Measurements from ENCODE around the gene TCEA3.

TCEA3 gene

DNA sequence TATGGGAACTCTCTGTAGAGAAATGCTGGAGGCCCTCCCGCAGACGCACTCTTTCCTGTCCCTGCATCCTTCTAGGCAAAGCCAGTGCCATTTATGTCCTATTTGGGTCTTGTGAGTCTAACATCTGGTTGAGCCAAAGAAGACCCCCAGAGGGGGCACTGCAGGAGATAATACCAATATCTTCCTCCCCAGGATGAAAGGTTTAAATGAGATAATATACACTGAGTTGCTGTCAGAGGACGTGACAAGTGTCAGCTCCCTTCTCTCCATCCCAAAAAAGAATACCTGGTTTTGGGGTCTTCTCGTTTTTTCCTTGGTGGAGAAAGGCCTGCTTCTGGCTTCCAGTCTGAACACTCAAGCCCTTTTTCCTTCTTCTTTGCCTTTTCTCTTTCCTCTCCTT lies 7.6 kb downstream of the TCEA3 start:
- no peaks in the 10 kb centered on the region for H3K27me3 ChIP-seq (ENCODE audit: insufficient read depth, poor library complexity, severe bottlenecking)

GRCh38 chr1:23408797-23409290 lies 15.7 kb downstream of the TCEA3 start:
- no peak for TF ChIP-seq POLR2AphosphoS5 (IDR thresholded peaks at IDR 0.05; ENCODE audit: low read depth)
- no peak for TF ChIP-seq CTCF (IDR thresholded peaks at IDR 0.05; ENCODE audit: insufficient read depth, low read length)
- Histone ChIP-seq H3K27me3 (ENCODE audit: insufficient read depth, poor library complexity, severe bottlenecking) (no peaks in the 10 kb centered on the region), H3K27ac (replicated peaks) (no peak overlapping the region), H3K4me3 (replicated peaks; ENCODE audit: insufficient read depth, low read length) (no peak overlapping the region)
- DNase-seq (ENCODE audit: low read depth in 1 of 2, low spot score in 1 of 2): no peak

More for the DNA sequence above, 7.6 kb downstream of the TCEA3 start:
- no peak for DNase-seq (ENCODE audit: low read depth in 1 of 2, low spot score in 1 of 2)
- no peak for TF ChIP-seq POLR2AphosphoS5 (IDR thresholded peaks at IDR 0.05; ENCODE audit: low read depth)
- no peak for TF ChIP-seq CTCF (IDR thresholded peaks at IDR 0.05; ENCODE audit: insufficient read depth, low read length)
- TF ChIP-seq SPI1 (IDR thresholded peaks at IDR 0.05; ENCODE audit: borderline replicate concordance, low read depth): no peak
- TF ChIP-seq GABPA (IDR thresholded peaks at IDR 0.05; ENCODE audit: low read depth): no peak
- TF ChIP-seq, protein P1, sequence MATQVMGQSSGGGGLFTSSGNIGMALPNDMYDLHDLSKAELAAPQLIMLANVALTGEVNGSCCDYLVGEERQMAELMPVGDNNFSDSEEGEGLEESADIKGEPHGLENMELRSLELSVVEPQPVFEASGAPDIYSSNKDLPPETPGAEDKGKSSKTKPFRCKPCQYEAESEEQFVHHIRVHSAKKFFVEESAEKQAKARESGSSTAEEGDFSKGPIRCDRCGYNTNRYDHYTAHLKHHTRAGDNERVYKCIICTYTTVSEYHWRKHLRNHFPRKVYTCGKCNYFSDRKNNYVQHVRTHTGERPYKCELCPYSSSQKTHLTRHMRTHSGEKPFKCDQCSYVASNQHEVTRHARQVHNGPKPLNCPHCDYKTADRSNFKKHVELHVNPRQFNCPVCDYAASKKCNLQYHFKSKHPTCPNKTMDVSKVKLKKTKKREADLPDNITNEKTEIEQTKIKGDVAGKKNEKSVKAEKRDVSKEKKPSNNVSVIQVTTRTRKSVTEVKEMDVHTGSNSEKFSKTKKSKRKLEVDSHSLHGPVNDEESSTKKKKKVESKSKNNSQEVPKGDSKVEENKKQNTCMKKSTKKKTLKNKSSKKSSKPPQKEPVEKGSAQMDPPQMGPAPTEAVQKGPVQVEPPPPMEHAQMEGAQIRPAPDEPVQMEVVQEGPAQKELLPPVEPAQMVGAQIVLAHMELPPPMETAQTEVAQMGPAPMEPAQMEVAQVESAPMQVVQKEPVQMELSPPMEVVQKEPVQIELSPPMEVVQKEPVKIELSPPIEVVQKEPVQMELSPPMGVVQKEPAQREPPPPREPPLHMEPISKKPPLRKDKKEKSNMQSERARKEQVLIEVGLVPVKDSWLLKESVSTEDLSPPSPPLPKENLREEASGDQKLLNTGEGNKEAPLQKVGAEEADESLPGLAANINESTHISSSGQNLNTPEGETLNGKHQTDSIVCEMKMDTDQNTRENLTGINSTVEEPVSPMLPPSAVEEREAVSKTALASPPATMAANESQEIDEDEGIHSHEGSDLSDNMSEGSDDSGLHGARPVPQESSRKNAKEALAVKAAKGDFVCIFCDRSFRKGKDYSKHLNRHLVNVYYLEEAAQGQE (IDR thresholded peaks at IDR 0.05; ENCODE audit: insufficient replicate concordance, low read depth): no peak
- H3K4me3 ChIP-seq (replicated peaks; ENCODE audit: insufficient read depth, low read length): no peak overlapping the region
- H3K27ac ChIP-seq (replicated peaks): no peak overlapping the region

DNA sequence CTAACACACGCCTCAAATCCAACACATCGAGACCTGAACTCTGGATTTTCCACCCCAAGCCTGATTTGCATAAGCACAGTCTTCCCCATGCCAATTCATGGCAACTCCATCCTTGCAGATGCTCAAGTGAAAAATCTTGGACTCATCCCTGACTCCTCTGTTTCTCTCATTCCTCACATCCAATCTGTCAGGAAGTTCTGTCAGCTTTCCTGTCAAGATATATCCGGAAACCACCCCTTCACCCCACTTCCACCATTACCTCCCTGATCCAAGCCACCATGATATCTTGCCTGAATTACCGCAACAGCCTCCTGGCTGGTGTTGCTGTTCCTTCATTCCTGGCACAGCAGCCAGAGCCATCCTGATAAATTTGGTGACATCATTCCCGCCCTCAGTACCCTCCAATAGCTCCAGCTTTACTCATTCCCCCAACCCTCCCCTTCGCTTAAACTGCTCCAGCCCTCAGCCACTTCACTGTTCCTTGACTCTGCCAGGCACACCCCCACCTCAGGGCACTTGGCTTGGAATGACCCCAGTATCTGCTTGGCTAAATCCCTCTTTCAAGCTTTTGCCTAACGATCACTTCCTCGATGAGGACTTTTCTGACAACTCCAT lies 17.4 kb downstream of the TCEA3 start:
- Histone ChIP-seq H3K27ac (replicated peaks) (no peak overlapping the region), H3K4me3 (replicated peaks; ENCODE audit: insufficient read depth, low read length) (no peak overlapping the region), H3K27me3 (ENCODE audit: insufficient read depth, poor library complexity, severe bottlenecking) (no peaks in the 10 kb centered on the region)
- TF ChIP-seq SPI1 (IDR thresholded peaks at IDR 0.05; ENCODE audit: borderline replicate concordance, low read depth) (no peak), CTCF (IDR thresholded peaks at IDR 0.05; ENCODE audit: insufficient read depth, low read length) (no peak), POLR2AphosphoS5 (IDR thresholded peaks at IDR 0.05; ENCODE audit: low read depth) (no peak), GABPA (IDR thresholded peaks at IDR 0.05; ENCODE audit: low read depth) (no peak)
- TF ChIP-seq, protein P1 (IDR thresholded peaks at IDR 0.05; ENCODE audit: insufficient replicate concordance, low read depth): no peak
- DNase-seq (ENCODE audit: low read depth in 1 of 2, low spot score in 1 of 2): no peak

DNA sequence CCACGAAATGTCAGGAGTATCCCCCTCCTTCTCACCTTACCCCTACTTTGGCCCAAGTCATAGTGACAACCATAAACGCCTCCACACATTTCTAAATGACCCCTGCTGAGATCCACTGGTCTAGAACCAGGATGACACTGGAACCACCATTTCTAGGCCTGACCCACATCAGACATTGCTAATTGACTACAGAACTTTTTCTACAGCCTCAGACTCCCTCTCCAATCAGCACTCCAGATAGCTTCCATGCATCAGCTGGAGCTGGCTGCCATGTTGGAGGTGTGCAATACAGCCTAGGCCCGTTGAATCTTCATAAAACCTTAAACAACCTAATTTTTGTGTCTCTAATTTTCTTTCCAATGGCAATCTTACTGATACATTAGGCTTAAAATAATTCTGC lies 18.6 kb downstream of the TCEA3 start:
- no peak for DNase-seq (ENCODE audit: low read depth in 1 of 2, low spot score in 1 of 2)
- Histone ChIP-seq H3K4me3 (replicated peaks; ENCODE audit: insufficient read depth, low read length) (no peak overlapping the region), H3K27me3 (ENCODE audit: insufficient read depth, poor library complexity, severe bottlenecking) (no peaks in the 10 kb centered on the region), H3K27ac (replicated peaks) (no peak overlapping the region)
- TF ChIP-seq GABPA (IDR thresholded peaks at IDR 0.05; ENCODE audit: low read depth): no peak
- TF ChIP-seq CTCF (IDR thresholded peaks at IDR 0.05; ENCODE audit: insufficient read depth, low read length): no peak
- TF ChIP-seq POLR2AphosphoS5 (IDR thresholded peaks at IDR 0.05; ENCODE audit: low read depth): no peak
- TF ChIP-seq SPI1 (IDR thresholded peaks at IDR 0.05; ENCODE audit: borderline replicate concordance, low read depth): no peak
- TF ChIP-seq, protein P1 (IDR thresholded peaks at IDR 0.05; ENCODE audit: insufficient replicate concordance, low read depth): no peak

Measured in HL-60 (cell line).